Spleen (tissue), 3 donors: Measurements from ENCODE around the gene MPPE1.
"Not testable (repeated sequence)": the region's sequence is repeated elsewhere in the genome, so short reads cannot be mapped to it uniquely, and the experiment has no call there.

Experiments used
- POLR2A ChIP-seq, 3 donors: fragments of 450-650 bp; IDR thresholded peaks; one replicate each; pipeline ENCODE4 v1.5.1; 2017; ENCODE audit warnings: antibody characterized with exemption in 3 of 3, mild to moderate bottlenecking in 1 of 3
- POLR2AphosphoS5 ChIP-seq, 3 donors: sonication (generic); formaldehyde crosslinking; IDR thresholded peaks; one replicate each; pipeline ENCODE4 v1.5.1; 2017; ENCODE audit warnings: antibody characterized with exemption in 3 of 3

GRCh38 chr18:11854554-11854953 lies 53.6 kb downstream of the MPPE1 start:
- not testable (repeated sequence) for TF ChIP-seq POLR2AphosphoS5, POLR2A (IDR thresholded peaks at IDR 0.05)
